Stimulated activated CD4-positive, alpha-beta T cell treated with anti-CD3 and anti-CD28 coated beads, Interleukin-4, amount 100 ng/mL, for 1 hour (primary cell): ENCODE data around the gene CYSRT1.

Experiments
- DNase-seq: peaks from one replicate; pipeline ENCODE4 v3.0.0-alpha.2; 2020

The CYSRT1 gene

DNA sequence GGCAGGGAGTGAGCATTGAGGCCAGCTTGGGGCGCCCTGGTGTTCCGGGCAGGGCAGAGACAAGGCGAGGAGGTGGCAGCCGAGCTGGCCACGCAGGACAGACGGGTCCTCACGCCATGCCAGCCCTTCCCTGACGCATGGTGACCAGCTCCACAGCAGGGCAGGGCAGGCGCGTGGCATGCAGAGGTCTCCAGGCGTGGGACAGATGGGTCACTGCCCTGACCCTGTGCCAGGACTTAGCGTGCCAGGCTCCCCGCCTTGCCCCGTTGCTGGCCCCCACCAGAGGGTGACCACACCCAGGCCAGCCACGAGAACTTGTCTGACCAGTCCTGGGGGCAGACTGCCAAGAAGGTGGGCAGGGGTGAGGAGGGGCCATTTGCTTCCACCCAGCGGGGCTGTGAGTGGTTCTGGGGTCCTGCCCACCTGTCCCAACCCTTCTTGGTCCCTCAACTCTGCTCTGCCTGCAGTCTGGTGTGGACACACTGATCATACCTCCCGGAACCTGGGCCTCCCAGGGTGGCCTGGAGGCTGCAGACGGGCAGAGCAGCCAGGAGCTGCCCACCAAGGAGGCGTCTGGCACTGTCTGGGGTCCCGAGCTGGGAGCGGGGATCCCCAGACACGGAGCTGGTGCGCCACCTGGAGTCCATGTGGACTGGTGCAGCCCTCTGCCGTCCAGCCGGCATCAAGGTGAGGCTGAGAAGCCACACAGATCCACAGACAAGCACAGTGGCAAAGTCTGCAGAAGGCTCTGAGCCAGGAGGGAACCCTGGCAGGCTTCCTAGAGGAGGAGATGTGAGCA is 2.3 kb downstream of the CYSRT1 start, which contains the start of gene RNF224:
Gene RNF224, plus strand, starts transcription at position 449 of the 799 bp plus-strand sequence. CDS start 834 bp downstream, outside the sequence.
- DNase-seq, result peak; percentile 82

DNA sequence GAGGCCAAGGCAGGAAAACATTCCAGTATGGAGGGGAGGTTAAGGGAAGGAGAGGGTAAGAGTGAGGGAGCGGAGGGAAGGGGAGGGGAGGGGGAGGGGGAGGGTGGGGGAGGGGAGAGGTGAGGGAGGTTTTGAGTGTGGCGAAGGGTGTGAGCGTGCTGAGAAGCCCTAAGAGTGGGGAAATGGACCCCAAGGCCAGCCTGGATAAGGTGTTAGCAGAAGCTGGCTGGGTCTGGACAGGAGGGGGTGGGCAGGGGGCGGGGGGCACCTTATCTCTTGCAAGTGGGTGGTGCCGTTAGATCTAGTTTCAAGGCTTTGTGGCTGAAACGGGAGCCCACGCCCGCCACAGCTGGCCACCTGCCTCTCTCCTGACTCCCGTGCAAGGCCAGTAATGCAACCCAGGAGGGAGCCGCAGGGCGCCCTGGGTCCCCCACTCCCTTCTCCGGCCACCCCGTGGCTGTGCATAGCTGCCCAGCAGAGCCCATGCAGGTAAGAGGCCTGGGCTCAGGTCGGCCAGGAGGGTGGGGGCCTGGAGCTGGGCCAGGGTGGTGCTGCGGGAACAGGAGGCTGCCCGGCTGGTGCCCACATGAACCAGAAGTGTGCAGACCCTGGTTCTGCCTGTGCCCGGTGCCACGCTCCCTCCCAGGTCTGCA is 3.0 kb downstream of the CYSRT1 start:
- DNase-seq, result no peak

DNA sequence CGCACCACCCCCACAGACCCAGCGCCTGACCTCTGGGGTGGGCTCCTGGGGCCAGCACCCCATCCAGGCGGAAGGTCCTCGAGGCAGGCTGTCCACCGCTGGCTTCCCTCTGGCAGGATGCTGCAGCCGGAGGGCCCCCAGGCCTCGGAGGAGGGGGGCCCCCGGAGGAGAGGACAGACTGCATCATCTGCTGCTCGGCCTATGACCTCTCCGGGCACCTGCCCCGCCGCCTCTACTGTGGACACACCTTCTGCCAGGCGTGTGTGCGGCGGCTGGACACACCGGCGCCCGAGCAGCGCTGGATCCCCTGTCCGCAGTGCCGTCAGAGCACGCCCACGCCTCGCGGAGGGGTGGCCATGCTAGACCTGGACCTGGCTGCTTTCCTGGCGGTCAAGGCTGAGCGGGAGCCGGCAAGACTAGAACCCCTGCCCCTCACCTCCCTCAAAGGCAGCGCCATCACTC is 3.6 kb downstream of the CYSRT1 start:
- DNase-seq, result no peak

DNA sequence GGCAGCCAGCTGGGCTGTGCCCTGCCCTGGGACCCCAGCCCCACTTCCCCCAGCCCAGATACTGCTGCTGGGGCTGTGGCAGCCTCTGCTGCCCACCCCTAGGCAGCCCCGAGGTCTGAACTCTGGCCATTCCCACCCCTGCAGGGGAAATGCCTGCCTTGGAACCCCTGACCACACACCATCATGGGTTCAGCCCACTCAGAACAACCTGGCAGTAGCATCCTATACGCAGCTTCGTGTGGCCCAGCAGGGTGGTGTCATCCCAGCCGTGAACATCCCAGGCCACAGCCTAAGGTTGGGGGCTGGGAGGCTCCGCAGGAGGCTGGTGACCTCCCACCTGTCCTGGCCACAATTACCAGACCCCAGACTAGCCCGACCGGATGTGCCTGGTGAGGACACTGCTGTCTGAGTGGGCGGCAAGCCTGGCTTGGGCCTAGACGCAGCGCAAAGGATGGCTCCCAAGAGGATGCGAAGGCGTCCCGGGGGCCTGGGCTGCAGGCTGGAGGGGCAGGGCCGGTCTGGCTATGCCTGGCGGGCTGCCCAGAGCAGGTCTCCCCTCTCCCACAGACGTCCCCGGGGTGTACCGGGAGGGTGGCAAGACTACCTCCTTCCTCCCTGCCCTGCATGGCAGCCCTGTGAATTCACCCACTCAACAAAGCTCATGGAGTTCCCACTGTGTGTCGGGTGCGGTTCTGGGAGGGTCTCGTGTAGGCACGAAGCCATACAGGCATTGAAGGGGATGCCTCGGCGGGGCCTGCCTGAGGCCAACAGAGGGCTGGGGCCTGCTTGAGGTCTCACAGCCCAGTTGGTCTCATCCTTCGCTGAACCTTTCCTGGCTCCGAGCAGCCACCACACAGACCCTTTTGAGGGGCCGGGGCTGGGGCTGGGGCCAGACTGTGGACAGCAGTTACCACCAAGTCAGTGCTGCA is 4.3 kb downstream of the CYSRT1 start:
- no peak for DNase-seq

DNA sequence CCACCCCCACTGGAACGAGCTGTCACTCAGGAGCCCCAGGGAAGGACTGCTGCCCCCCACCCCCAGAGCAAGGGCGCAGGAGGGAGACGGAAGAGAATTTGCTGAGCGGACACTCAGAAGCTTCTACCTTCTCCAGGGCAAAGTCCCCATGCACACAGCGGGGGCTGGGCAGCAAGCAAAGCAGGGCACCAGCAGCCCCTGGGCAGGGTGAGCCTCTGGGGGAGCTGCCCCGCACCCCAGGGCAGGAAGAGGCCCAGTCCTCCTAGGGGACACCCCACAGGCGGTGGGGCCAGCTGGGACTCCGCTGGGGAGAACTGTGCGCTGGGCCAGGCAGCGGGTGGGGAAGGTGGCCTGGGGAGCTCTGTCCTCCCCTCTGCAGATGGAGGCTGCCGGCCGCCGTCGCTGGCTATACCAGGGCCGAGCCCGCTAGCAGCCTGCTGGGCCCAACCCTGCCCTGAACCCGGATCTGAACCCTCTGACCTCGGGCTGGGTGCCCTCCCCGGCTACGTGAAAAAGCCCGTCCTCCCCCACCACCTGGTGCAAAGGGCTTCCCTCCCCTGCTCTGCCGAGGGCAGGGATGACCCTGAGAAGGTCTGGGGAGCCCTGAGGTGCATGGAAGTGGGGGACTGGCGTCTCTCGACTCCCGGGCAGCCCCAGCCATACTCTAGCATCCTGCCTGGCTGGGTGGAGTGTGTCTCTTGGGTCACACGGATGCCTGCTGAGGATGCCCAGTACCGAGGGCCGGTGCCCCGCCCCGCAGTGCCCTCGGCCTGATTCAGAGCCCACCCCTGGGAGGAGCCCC is 5.1 kb downstream of the CYSRT1 start:
- no peak for DNase-seq

DNA sequence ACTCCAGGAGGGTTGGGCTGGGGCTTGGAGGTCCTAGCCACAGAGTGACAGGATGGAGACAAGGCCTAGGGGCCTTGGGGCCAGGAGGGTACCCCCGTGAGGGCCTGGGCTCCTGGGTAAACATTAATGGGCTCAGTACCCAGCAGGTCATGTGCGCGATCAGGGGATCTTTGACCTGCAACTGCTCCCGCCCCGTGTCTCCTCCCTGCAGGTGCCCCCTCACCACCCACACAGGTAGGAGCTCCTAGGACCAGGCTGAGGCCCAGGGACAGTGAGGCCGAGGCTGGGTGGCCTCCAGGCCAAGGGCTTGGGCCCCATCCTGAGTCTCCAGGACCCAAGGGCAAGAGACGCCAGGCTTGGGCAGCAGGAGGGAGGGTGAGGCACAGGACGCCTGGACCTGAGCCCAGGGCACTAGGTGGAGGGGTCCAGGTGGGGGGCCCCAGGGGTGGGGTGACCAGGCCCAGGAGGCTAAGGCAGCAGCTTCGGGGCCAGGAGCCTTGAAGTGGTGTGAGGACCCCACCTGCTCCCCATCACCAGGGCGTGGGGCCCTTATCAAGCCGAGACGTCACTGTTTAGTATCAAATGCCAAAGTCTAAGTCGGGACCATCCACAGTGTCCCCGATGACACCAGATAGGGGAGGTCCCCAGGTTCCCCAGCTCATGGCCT is 5.9 kb downstream of the CYSRT1 start, which contains the start of gene SLC34A3:
Gene SLC34A3, plus strand, starts transcription at position 197 of the 667 bp plus-strand sequence. CDS start 802 bp downstream, outside the sequence.
- no peak for DNase-seq

DNA sequence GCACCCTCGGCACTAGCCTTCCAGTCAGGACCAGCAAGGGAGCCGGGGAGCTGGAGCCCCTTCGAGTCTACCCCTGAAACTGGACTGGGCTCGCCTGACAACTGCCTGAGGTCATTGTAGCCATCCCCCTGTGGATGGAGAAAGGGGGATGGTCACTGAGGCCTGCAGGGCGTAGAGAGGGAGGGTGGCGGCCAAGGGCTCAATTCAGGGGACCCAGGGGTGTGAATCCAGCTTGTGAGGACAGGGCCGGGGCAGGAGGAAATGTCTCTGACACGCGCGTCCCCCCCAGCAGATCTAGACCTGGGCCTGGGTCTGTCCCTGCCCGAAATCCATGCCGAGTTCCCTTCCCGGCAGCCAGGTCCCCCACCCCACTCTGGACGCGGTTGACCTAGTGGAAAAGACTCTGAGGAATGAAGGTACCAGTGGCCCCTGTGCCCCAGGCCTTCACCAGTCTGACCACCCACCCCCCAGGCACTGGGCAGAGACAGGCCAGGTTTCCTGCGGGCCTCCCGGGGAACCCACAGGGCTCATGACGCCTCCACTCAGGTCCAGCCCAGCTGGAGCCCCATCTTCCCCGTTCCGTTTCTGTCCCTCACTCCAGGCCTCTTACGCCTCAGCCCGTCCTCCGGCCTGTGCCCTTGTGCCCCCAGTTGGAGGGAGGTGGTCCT is 6.5 kb downstream of the CYSRT1 start:
- DNase-seq, result no peak

DNA sequence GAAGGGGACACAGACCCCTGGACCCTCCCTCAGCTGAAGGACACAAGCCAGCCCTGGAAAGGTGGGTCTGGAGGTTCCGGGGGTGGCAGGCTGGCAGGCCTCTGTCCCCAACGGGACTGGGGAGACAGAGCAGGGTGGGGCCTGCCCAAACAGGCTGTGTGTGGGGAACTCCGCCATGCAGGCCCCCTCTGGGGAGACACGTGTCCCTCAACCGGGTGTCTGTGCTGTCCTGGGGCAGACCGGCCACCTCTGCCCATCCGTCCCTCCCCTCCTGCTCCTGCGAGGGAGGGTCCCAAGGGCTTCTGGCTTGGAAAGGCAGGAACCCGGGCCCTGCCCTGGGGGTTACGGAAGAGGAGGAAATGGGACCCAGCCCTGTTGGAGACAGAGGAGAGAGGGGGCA is 7.1 kb downstream of the CYSRT1 start:
- DNase-seq, result no peak

DNA sequence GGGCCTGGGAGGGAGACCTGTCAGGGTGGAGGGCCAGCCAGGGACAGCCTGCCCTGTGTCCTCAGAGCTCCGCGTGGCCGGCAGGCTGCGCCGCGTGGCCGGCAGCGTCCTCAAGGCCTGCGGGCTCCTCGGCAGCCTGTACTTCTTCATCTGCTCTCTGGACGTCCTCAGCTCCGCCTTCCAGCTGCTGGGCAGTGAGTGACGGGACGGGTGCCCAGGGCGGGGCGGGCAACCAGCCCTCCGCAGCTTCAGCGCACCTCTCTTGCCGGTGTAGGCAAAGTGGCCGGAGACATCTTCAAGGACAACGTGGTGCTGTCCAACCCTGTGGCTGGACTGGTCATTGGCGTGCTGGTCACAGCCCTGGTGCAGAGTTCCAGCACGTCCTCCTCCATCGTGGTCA is 7.5 kb downstream of the CYSRT1 start:
- no peak for DNase-seq

DNA sequence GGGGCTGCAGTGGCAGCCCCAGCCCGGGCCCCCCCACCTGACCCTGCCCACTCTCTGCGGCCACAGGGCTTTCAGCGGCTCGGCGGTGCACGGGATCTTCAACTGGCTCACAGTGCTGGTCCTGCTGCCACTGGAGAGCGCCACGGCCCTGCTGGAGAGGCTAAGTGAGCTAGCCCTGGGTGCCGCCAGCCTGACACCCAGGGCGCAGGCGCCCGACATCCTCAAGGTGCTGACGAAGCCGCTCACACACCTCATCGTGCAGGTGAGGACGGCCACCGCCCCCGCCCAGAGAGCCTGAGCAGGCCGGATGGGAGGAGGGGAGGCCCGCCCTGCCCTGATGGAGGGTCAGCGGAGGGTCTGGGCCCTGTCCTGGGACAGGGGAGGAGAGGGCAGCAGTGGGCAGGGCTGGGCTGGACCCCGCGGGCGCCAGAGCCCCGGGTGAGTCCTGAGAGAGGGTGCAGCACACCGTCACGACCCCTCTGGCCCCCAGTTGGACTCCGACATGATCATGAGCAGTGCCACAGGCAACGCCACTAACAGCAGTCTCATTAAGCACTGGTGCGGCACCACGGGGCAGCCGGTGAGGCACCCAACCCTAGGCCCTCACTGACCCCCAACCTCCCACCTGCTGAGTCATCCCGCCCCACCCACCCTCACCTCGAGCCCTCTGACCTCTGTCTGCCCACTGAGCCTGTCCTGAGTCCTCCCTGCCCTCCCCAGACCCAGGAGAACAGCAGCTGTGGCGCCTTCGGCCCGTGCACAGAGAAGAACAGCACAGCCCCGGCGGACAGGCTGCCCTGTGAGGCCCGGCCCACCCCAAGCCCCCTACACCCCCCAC is 8.4 kb downstream of the CYSRT1 start:
- DNase-seq, result no peak

DNA sequence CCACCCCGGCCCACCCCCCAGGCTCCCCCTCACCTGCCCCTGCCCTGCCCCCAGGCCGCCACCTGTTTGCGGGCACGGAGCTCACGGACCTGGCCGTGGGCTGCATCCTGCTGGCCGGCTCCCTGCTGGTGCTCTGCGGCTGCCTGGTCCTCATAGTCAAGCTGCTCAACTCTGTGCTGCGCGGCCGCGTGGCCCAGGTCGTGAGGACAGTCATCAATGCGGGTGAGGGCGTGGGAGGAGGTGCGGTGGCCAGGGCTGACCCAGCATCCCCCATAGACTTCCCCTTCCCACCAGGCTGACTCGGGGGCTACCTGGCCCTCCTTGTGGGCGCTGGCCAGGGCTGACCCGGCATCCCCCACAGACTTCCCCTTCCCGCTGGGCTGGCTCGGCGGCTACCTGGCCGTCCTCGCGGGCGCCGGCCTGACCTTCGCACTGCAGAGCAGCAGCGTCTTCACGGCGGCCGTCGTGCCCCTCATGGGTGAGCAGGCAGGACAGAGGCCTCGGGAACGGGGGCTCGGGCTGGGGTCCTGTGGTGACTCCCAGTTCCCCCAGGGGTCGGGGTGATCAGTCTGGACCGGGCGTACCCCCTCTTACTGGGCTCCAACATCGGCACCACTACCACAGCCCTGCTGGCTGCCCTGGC is 9.2 kb downstream of the CYSRT1 start:
- no peak for DNase-seq

DNA sequence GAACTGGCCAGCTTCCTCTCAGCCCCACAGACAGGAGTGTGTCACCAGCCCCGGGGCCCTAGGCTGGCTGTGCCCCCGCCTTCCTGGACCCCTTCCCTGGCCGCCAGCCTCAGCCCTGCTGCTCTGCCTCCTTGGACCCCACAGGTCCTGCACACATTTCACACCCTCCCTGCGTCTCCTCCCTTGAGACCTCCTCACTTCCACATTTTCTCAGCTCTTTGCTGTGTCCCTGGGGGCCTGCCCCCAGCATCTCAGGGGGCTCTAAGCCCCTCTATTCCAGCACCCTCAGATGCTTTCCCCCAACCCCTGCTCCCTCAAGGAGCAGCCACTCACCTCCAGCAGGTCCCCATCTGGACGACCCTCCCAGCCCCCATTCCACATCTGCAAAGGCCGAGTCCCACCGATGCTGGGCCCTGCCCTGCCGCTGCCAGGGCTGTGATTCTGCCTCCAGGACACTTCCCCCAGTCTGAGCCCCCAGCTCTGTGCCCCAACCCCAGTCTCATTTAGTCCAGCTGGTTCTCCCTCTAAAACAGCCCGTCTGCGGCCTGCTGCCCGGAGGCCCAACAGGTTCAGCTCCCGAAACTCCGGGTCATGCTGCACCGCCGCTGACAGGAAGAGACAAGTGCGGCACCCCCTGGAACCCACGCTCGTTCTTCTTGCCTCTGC is 9.9 kb downstream of the CYSRT1 start:
- no peak for DNase-seq

DNA sequence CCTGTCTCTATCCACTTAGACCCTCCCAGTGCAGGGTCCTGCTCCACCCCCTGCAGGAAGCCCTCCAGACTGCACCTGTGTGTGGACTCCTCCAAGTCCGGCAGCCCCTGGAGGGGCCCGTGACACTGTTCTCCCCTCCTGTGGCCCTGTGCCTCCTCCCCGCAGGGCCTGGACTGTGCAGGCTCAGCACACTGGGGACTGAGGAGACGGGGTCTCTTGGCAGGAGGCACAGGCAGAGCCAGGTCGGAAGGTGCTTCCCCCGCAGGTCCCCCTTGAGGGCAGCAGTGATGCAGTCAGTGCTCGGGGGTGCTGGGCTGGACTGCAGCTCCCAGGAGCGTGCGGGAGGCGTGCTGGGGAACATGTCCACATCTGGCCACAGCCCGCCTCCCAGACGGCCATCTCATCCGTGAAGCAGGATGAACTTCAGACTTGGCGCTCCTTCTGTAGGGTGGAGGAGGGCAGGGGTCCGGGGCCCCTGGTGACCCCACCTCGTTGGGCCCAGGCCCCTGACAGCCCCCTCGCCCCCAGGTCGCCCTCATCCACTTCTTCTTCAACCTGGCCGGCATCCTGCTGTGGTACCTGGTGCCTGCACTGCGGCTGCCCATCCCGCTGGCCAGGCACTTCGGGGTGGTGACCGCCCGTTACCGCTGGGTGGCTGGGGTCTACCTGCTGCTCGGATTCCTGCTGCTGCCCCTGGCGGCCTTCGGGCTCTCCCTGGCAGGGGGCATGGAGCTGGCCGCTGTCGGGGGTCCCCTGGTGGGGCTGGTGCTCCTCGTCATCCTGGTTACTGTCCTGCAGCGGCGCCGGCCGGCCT is 10.7 kb downstream of the CYSRT1 start:
- no peak for DNase-seq

DNA sequence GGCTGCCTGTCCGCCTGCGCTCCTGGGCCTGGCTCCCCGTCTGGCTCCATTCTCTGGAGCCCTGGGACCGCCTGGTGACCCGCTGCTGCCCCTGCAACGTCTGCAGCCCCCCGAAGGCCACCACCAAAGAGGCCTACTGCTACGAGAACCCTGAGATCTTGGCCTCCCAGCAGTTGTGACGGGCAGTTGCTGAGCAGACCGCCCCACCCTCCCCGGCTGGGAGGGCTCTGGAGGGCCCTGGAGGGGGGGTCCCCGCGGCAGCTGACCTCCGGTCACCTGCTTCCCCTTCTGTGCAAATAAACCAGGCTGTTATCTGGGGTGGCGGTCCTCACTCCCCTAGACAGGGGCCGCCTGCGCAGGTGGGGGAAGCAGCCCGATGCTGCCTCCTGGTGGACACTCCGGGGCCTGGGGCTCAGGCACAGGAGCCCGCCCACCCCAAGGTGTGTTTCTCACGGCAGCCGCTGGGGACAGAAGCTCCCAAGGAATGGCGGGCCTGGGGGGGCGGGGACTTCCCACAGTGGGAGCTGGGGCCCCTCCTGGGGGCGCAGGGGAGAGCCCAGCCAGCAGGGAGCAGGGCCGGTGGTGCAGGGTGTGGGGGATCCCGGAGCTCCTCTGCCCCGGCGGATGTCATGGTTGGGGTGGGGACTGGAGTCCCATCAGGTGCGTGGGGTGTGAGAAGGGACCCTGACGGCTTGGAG is 11.4 kb downstream of the CYSRT1 start:
- DNase-seq, result peak; percentile 94

DNA sequence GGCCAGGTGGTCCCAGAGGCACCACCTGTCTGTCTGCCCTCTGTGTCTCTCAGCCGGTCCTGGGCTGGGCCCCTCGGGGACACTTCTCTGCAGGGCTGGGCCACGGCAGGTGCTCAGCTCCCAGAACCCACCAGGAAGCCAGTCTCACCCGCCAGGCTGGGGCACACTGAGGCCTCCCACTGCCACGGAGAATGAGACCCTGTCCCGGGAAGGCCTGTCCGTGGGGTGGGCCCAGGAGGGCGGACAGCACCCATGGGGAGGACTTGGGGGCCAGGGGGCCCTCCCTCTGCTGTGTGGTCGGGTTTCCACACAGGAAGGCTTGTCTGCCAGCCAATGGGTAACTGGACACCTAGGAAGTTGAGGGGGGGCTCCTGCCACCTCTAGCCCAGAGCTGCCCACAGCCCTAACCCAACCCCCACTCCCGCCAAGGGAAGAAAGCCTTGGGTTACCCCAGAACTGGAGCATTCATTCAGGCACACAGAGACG is 12.0 kb downstream of the CYSRT1 start:
- no peak for DNase-seq

DNA sequence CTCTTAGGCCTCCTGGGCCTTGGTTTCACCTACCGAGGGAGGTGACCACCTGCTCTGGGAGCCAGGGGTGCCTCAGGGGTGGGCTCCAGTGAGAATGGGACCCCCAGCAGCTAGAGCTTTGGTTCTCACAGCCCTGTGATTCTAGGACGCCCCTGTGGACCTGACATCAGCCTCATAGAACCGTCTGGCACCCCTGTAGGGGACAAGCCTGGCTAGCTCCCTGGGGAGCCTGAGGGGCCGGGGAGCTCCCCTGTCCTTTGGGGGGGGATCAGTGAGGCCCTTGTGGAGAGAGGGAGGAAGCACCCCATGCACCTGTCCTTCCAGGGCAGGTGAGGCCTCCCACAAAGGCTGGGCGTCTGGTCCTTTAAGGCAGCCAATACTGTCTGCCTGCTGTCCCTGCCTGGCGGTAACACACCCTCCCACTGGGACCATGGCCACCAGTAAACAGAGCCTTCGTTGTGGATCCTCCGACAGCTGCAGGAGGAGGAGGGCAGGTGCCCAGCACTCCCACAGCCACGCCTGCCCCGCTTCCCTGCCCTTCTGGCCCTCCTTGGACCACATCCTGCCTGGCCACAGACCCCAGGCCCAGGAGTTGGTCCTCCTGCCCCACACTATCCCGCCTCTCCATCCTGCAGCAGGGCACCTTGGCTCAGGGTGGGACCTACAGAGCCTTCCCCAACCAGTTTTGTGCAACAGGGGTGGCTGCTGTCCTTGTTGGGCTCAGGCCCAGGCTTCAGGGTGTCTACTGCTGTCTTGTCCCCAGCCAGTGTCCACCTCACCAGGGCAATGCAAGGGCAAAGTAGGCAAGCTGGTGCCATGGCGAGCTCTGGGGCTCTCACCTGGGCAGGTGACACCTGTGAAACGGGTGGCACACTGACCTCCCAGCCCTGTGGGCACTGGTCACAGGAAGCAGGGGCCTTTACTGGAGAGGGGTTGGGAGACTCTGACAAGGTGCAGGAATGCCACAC is 13.1 kb downstream of the CYSRT1 start:
- no peak for DNase-seq
